ENCODE data around the gene LRCH4. TPM values are rescaled to one million over a fixed set of nuclear protein-coding genes. Genes with fewer than 3 reads are reported as not detected.
A peak's percentile ranks its signal among the peaks of the same experiment; 100 is the strongest.

The LRCH4 gene
- total and polyA plus RNA-seq, 2 of the 8 experiments (the other 6 are each of a cell fraction or from before 2014, with no cell fraction given): 15.5 to 36.6 TPM

DNA sequence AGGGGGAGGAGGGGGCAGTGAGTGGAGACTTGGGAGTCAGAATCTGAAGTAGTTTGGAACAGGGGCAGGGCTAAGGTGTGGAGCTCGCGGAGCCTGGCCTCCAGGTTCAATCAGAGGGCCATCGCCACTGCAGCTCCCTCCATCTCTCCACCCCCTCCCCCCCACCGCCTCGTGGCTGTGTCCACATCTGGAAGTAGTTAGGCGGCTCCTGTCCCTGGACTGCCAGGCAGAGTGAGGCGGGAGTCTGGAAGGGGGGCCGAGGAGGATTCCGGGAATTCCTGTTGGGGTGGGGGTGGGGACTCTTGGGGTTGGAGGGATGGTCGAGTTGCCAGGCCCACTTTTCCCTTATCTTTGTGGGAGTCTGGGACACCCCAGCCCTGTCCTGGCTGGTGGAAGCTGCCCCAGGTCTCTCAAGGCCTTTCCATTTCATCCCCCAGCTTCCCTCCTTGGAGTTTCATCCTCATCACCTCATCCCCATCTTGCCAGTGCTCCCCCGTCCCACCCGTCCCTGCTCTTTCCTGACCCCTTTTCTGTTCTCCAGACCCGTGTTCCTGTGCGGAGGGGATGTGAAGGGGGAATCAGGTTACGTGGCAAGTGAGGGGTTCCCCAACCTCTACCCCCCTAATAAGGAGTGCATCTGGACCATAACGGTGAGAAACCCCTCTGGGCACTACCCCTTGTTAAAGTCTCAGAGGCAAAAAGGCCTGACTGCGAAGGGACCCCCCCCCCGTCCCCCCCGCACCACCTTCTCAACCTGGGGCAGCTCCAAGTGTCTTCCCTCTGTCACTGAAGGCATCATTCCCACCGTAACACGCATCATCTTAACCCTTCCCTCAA lies 17.2 kb upstream of the LRCH4 start (continued):
- no peak for TF ChIP-seq RNF2 (IDR thresholded peaks at IDR 0.05; ENCODE audit: borderline replicate concordance, low read depth, low read length, missing control alignments, poor library complexity, severe bottlenecking)
- TF ChIP-seq TBP (IDR thresholded peaks at IDR 0.05; ENCODE audit: low read depth, low read length): 0 out of 2 replicates have a peak, but pooled peaks have one; percentile 25
- no peak for TF ChIP-seq JUND (IDR thresholded peaks at IDR 0.05; ENCODE audit: low read length)
- 0 out of 2 replicates have a peak, but pooled peaks have one; percentile 21 for TF ChIP-seq CHD2 (IDR thresholded peaks at IDR 0.05; ENCODE audit: low read length)
- no peak; a peak in 1 of 3 replicates for TF ChIP-seq EP300 (IDR thresholded peaks at IDR 0.05; ENCODE audit: borderline replicate concordance in 1 of 2, low read depth in 2 of 2, low read length in 2 of 2)
- TF ChIP-seq, protein P1, sequence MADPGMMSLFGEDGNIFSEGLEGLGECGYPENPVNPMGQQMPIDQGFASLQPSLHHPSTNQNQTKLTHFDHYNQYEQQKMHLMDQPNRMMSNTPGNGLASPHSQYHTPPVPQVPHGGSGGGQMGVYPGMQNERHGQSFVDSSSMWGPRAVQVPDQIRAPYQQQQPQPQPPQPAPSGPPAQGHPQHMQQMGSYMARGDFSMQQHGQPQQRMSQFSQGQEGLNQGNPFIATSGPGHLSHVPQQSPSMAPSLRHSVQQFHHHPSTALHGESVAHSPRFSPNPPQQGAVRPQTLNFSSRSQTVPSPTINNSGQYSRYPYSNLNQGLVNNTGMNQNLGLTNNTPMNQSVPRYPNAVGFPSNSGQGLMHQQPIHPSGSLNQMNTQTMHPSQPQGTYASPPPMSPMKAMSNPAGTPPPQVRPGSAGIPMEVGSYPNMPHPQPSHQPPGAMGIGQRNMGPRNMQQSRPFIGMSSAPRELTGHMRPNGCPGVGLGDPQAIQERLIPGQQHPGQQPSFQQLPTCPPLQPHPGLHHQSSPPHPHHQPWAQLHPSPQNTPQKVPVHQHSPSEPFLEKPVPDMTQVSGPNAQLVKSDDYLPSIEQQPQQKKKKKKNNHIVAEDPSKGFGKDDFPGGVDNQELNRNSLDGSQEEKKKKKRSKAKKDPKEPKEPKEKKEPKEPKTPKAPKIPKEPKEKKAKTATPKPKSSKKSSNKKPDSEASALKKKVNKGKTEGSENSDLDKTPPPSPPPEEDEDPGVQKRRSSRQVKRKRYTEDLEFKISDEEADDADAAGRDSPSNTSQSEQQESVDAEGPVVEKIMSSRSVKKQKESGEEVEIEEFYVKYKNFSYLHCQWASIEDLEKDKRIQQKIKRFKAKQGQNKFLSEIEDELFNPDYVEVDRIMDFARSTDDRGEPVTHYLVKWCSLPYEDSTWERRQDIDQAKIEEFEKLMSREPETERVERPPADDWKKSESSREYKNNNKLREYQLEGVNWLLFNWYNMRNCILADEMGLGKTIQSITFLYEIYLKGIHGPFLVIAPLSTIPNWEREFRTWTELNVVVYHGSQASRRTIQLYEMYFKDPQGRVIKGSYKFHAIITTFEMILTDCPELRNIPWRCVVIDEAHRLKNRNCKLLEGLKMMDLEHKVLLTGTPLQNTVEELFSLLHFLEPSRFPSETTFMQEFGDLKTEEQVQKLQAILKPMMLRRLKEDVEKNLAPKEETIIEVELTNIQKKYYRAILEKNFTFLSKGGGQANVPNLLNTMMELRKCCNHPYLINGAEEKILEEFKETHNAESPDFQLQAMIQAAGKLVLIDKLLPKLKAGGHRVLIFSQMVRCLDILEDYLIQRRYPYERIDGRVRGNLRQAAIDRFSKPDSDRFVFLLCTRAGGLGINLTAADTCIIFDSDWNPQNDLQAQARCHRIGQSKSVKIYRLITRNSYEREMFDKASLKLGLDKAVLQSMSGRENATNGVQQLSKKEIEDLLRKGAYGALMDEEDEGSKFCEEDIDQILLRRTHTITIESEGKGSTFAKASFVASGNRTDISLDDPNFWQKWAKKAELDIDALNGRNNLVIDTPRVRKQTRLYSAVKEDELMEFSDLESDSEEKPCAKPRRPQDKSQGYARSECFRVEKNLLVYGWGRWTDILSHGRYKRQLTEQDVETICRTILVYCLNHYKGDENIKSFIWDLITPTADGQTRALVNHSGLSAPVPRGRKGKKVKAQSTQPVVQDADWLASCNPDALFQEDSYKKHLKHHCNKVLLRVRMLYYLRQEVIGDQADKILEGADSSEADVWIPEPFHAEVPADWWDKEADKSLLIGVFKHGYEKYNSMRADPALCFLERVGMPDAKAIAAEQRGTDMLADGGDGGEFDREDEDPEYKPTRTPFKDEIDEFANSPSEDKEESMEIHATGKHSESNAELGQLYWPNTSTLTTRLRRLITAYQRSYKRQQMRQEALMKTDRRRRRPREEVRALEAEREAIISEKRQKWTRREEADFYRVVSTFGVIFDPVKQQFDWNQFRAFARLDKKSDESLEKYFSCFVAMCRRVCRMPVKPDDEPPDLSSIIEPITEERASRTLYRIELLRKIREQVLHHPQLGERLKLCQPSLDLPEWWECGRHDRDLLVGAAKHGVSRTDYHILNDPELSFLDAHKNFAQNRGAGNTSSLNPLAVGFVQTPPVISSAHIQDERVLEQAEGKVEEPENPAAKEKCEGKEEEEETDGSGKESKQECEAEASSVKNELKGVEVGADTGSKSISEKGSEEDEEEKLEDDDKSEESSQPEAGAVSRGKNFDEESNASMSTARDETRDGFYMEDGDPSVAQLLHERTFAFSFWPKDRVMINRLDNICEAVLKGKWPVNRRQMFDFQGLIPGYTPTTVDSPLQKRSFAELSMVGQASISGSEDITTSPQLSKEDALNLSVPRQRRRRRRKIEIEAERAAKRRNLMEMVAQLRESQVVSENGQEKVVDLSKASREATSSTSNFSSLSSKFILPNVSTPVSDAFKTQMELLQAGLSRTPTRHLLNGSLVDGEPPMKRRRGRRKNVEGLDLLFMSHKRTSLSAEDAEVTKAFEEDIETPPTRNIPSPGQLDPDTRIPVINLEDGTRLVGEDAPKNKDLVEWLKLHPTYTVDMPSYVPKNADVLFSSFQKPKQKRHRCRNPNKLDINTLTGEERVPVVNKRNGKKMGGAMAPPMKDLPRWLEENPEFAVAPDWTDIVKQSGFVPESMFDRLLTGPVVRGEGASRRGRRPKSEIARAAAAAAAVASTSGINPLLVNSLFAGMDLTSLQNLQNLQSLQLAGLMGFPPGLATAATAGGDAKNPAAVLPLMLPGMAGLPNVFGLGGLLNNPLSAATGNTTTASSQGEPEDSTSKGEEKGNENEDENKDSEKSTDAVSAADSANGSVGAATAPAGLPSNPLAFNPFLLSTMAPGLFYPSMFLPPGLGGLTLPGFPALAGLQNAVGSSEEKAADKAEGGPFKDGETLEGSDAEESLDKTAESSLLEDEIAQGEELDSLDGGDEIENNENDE (IDR thresholded peaks at IDR 0.05; ENCODE audit: insufficient replicate concordance, low read length): no peak
- TF ChIP-seq CREB1 (IDR thresholded peaks at IDR 0.05): no peak
- no peak for TF ChIP-seq BRCA1 (IDR thresholded peaks at IDR 0.05; ENCODE audit: low read depth, low read length)

Data from H1 (cell line).